HAP-1 (cell line): ENCODE data around the gene DPYSL5.

ENCODE experiments used
- DNase-seq, 2 experiments: peaks; one replicate each; pipeline ENCODE4 v3.0.0-alpha.2; 2016 to 2020; ENCODE audit warnings: low spot score in 2 of 2
- H3K27me3 ChIP-seq: fragments of 250-450 bp; sonication (Bioruptor Pico); 2 replicates; pipeline ENCODE4 v1.5.1; 2020; ENCODE audit warnings: low read depth, mild to moderate bottlenecking, moderate library complexity
- H3K36me3 ChIP-seq: fragments of 250-450 bp; sonication (Bioruptor Pico); replicated peaks from 2 replicates; pipeline ENCODE4 v1.5.1; 2020; ENCODE audit warnings: mild to moderate bottlenecking
- H3K4me1 ChIP-seq: fragments of 250-450 bp; sonication (Bioruptor Pico); 2 replicates; pipeline ENCODE4 v1.5.1; 2020; ENCODE audit warnings: mild to moderate bottlenecking
- H3K4me3 ChIP-seq: fragments of 250-450 bp; sonication (Bioruptor Pico); 2 replicates; pipeline ENCODE4 v1.5.1; 2020; ENCODE audit warnings: mild to moderate bottlenecking, moderate library complexity
- H3K9me3 ChIP-seq: fragments of 250-450 bp; sonication (Bioruptor Pico); 2 replicates; pipeline ENCODE4 v1.5.1; 2020; ENCODE audit warnings: mild to moderate bottlenecking, moderate library complexity
- in situ Hi-C: fragments of 300-500 bp; cut with MboI; formaldehyde crosslinking; loops from 3 replicates; pipeline ENCODE4 v1.14.3; 2020; ENCODE audit warnings: low sequenced_read_pairs, inconsistent platforms, mixed read lengths

The DPYSL5 gene

GRCh38 chr2:26889796-26890195 lies 41.9 kb downstream of the DPYSL5 start:
- no peaks in the 10 kb centered on the region; the same call in 1 of the 2 replicates for H3K36me3 ChIP-seq
- H3K27me3 ChIP-seq, result no peaks in the 10 kb centered on the region
- no peak overlapping the region for H3K4me3 ChIP-seq
- peaks cover 12% of the 10 kb centered on the region for H3K4me1 ChIP-seq
- no peak for DNase-seq
- peaks cover 2% of the 10 kb centered on the region; the same call in 1 of the 2 replicates for H3K9me3 ChIP-seq
- in situ Hi-C loops, result no loop called here

GRCh38 chr2:26890341-26891000 lies 42.5 kb downstream of the DPYSL5 start:
- in situ Hi-C loops, result no loop called here

GRCh38 chr2:26892133-26892532 lies 44.2 kb downstream of the DPYSL5 start:
- peaks cover 5% of the 10 kb centered on the region; the same call in 1 of the 2 replicates for H3K9me3 ChIP-seq
- no peaks in the 10 kb centered on the region for H3K27me3 ChIP-seq
- no peaks in the 10 kb centered on the region; the same call in 1 of the 2 replicates for H3K36me3 ChIP-seq
- in situ Hi-C loops, result no loop called here
- no peak for DNase-seq
- peaks cover 12% of the 10 kb centered on the region for H3K4me1 ChIP-seq
- no peak overlapping the region for H3K4me3 ChIP-seq

More at GRCh38 chr2:26890341-26891000, 42.5 kb downstream of the DPYSL5 start:
- H3K9me3 ChIP-seq, result peaks cover 4% of the 10 kb centered on the region; the same call in 1 of the 2 replicates
- no peaks in the 10 kb centered on the region for H3K27me3 ChIP-seq
- no peaks in the 10 kb centered on the region; the same call in 1 of the 2 replicates for H3K36me3 ChIP-seq
- H3K4me3 ChIP-seq, result no peak overlapping the region
- H3K4me1 ChIP-seq, result peaks cover 12% of the 10 kb centered on the region
- no peak for DNase-seq

- H3K36me3 ChIP-seq, result no peaks in the 10 kb centered on the region
These were observed 45.1 kb downstream of the DPYSL5 start for GRCh38 chr2:26892922-26893524.

GRCh38 chr2:26894136-26894535 lies 46.2 kb downstream of the DPYSL5 start:
- no peak for DNase-seq
- in situ Hi-C loops, result no loop called here
- H3K9me3 ChIP-seq, result peaks cover 6% of the 10 kb centered on the region; the same call in 1 of the 2 replicates
- H3K4me1 ChIP-seq, result peaks cover 5% of the 10 kb centered on the region
- no peaks in the 10 kb centered on the region for H3K36me3 ChIP-seq
- no peak overlapping the region for H3K4me3 ChIP-seq
- no peaks in the 10 kb centered on the region for H3K27me3 ChIP-seq

More at GRCh38 chr2:26892922-26893524, 45.1 kb downstream of the DPYSL5 start:
- Histone ChIP-seq H3K4me1 (peaks cover 12% of the 10 kb centered on the region), H3K27me3 (no peaks in the 10 kb centered on the region), H3K9me3 (peaks cover 6% of the 10 kb centered on the region; the same call in 1 of the 2 replicates), H3K4me3 (no peak overlapping the region)
- in situ Hi-C loops, result no loop called here
- DNase-seq, result no peak

GRCh38 chr2:26897807-26898479 lies 50.0 kb downstream of the DPYSL5 start:
- no peak for DNase-seq
- no peaks in the 10 kb centered on the region for H3K27me3 ChIP-seq
- peaks cover 6% of the 10 kb centered on the region; the same call in 1 of the 2 replicates for H3K9me3 ChIP-seq
- no peak overlapping the region for H3K4me3 ChIP-seq
- peaks cover 29% of the 10 kb centered on the region for H3K36me3 ChIP-seq
- H3K4me1 ChIP-seq, result peaks cover 6% of the 10 kb centered on the region
- in situ Hi-C loops, result no loop called here

GRCh38 chr2:26898480-26899078 lies 50.6 kb downstream of the DPYSL5 start:
- no peak overlapping the region for H3K4me3 ChIP-seq
- peaks cover 35% of the 10 kb centered on the region for H3K36me3 ChIP-seq
- H3K27me3 ChIP-seq, result no peaks in the 10 kb centered on the region
- H3K4me1 ChIP-seq, result peaks cover 6% of the 10 kb centered on the region
- peak; percentile 26 to 32 for DNase-seq
- peaks cover 6% of the 10 kb centered on the region; the same call in 1 of the 2 replicates for H3K9me3 ChIP-seq
- in situ Hi-C loops, result no loop called here

- no peaks in the 10 kb centered on the region for H3K27me3 ChIP-seq
- H3K36me3 ChIP-seq, result peaks cover 37% of the 10 kb centered on the region
- H3K4me3 ChIP-seq, result no peak overlapping the region
- in situ Hi-C loops, result no loop called here
- DNase-seq, result no peak
- peaks cover 6% of the 10 kb centered on the region; the same call in 1 of the 2 replicates for H3K9me3 ChIP-seq
- peaks cover 6% of the 10 kb centered on the region for H3K4me1 ChIP-seq
These were observed 51.7 kb downstream of the DPYSL5 start for GRCh38 chr2:26899500-26900164.

- Histone ChIP-seq H3K4me1 (peaks cover 6% of the 10 kb centered on the region), H3K4me3 (no peak overlapping the region), H3K36me3 (peaks cover 37% of the 10 kb centered on the region), H3K9me3 (peaks cover 2% of the 10 kb centered on the region; the same call in 1 of the 2 replicates), H3K27me3 (no peaks in the 10 kb centered on the region)
- DNase-seq, result no peak
- in situ Hi-C loops, result no loop called here
These were observed 52.9 kb downstream of the DPYSL5 start for GRCh38 chr2:26900831-26901321.

GRCh38 chr2:26901326-26902183 lies 53.6 kb downstream of the DPYSL5 start:
- H3K4me1 ChIP-seq, result peaks cover 6% of the 10 kb centered on the region
- no peaks in the 10 kb centered on the region for H3K27me3 ChIP-seq
- no peak overlapping the region for H3K4me3 ChIP-seq
- in situ Hi-C loops, result no loop called here
- peak; percentile 52 to 53 for DNase-seq
- H3K36me3 ChIP-seq, result peaks cover 39% of the 10 kb centered on the region
- H3K9me3 ChIP-seq, result peaks cover 2% of the 10 kb centered on the region; the same call in 1 of the 2 replicates

- in situ Hi-C loops, result no loop called here
- no peak overlapping the region for H3K4me3 ChIP-seq
These were observed 55.7 kb downstream of the DPYSL5 start for GRCh38 chr2:26903676-26904075.

GRCh38 chr2:26904839-26905238 lies 56.9 kb downstream of the DPYSL5 start:
- in situ Hi-C loops, result no loop called here
- Histone ChIP-seq H3K4me1 (peaks cover 14% of the 10 kb centered on the region), H3K4me3 (no peak overlapping the region), H3K36me3 (peaks cover 41% of the 10 kb centered on the region), H3K27me3 (no peaks in the 10 kb centered on the region), H3K9me3 (no peaks in the 10 kb centered on the region)
- DNase-seq, result no peak

More at GRCh38 chr2:26903676-26904075, 55.7 kb downstream of the DPYSL5 start:
- H3K4me1 ChIP-seq, result peaks cover 14% of the 10 kb centered on the region
- peaks cover 42% of the 10 kb centered on the region for H3K36me3 ChIP-seq
- no peak for DNase-seq
- no peaks in the 10 kb centered on the region for H3K27me3 ChIP-seq
- H3K9me3 ChIP-seq, result no peaks in the 10 kb centered on the region
